Neural progenitor cell (in vitro differentiated cells): ENCODE results near the gene PRSS8.

Experiments used
- EZH2 ChIP-seq: fragments of 200-600 bp; sonication (generic); IDR thresholded peaks from 2 replicates; pipeline ENCODE4 v1.6.1; 2017; ENCODE audit warnings: antibody characterized with exemption, mild to moderate bottlenecking, moderate library complexity
- TF ChIP-seq, protein P1 (sequence below): fragments of 200-600 bp; sonication (generic); IDR thresholded peaks from 2 replicates; pipeline ENCODE4 v1.5.1; 2017; ENCODE audit warnings: antibody characterized with exemption, mild to moderate bottlenecking

DNA sequence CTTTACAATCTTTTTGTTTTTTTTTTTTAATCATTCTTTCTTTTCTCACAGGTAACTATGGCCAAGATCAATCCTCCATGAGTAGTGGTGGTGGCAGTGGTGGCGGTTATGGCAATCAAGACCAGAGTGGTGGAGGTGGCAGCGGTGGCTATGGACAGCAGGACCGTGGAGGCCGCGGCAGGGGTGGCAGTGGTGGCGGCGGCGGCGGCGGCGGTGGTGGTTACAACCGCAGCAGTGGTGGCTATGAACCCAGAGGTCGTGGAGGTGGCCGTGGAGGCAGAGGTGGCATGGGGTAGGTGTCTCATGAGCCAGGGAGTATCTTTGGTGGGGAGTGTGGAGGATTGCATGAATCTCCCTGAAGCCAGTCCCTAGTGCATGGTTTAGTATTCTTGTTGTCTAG, 49.4 kb upstream of the PRSS8 start:
- TF ChIP-seq, protein P1, sequence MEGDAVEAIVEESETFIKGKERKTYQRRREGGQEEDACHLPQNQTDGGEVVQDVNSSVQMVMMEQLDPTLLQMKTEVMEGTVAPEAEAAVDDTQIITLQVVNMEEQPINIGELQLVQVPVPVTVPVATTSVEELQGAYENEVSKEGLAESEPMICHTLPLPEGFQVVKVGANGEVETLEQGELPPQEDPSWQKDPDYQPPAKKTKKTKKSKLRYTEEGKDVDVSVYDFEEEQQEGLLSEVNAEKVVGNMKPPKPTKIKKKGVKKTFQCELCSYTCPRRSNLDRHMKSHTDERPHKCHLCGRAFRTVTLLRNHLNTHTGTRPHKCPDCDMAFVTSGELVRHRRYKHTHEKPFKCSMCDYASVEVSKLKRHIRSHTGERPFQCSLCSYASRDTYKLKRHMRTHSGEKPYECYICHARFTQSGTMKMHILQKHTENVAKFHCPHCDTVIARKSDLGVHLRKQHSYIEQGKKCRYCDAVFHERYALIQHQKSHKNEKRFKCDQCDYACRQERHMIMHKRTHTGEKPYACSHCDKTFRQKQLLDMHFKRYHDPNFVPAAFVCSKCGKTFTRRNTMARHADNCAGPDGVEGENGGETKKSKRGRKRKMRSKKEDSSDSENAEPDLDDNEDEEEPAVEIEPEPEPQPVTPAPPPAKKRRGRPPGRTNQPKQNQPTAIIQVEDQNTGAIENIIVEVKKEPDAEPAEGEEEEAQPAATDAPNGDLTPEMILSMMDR: no peak
- no peak for TF ChIP-seq EZH2
